ENCODE measurements around the gene PDK3.
A peak's percentile ranks its signal among the peaks of the same experiment; 100 is the strongest.

Gene PDK3

GRCh38 chrX:24464836-24465531, at the start of gene PDK3:
TSS of gene PDK3 (plus strand) at chrX:24465286. CDS start at chrX:24465456, 170 bp downstream.
- peak; percentile 69 to 78 for DNase-seq (ENCODE audit: low read depth in 2 of 2)

- no peak for DNase-seq (ENCODE audit: low read depth in 2 of 2)
Measured at GRCh38 chrX:24415921-24416320, 49.2 kb upstream of the PDK3 start.

GRCh38 chrX:24423960-24424359, 41.1 kb upstream of the PDK3 start:
- DNase-seq (ENCODE audit: low read depth in 2 of 2): no peak

DNA sequence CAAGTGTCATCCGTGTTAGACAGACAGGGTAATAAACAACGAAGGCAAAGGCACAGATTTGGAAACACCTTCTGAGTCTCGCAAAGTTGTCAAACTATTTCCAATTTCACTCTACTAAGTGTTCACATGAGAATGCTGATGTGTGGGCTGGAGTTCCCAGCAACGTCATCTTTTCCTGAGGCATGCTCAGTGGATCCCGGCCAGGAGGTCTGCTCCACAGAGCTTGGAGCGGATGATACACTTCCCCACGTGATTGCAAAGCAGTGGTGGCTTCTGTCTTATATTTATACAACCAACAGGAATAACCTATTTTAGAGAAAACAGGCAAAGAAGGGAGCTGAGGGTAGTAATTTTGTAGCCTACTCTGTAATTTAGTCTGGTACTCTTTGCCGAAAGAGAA, 40.1 kb upstream of the PDK3 start:
- DNase-seq (ENCODE audit: low read depth in 2 of 2): no peak

- DNase-seq (ENCODE audit: low read depth in 2 of 2): no peak
Measured at GRCh38 chrX:24425806-24426205, 39.3 kb upstream of the PDK3 start.

- DNase-seq (ENCODE audit: low read depth in 2 of 2): no peak
Measured at GRCh38 chrX:24426340-24426913, 38.7 kb upstream of the PDK3 start.

DNA sequence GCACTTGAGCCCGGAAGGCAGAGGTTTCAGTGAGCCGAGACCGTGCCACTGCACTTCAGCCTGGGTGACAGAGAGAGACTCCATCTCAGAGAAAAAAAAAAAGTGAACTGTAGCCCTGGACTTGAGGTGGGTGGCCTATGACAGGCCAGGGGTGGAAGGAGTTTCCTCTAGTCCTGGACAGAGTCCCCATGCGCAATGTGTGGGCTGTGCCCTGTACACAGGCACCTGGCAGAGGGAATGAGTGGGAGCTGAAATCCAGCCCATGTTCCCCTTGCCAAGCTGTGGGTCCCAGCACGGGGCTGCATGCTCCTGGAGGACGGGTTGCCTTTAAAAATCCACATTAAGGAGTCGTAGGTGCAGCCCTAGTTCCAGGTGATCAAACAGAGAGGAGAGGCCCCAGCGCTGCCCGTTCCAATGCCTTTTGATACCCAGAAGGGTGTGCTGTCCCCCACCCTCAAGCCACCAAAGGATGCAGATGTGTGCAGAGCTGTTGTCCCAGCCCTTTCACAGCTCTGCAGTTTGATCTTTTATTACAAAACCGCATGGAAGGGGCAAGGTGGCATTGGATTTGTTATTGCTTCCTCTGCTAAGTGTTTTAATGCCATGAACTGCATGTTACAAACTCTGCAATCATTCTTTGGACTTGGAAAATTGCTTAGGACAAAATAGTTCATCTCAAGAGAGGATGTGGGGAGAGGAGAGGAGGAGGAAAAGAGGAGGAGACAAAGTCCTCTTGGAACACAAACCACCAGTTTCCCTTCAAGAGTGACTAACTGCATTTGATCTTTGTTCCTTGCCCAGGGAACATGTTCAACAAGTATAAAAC, 38.0 kb upstream of the PDK3 start:
- DNase-seq (ENCODE audit: low read depth in 2 of 2): no peak

DNA sequence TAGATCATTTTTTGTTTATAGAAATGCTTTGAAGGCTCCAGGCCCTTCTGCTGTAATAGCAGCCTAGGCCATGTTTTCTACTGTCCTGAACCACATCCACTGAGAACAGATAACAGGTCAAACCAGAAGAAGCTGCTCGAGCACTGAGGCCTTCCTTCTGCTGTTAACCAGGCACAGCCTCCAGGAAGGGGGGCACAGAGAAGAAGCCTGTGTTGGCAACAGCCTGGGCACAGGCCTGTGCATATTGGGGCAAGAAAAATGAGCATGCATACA, 37.4 kb upstream of the PDK3 start:
- DNase-seq (ENCODE audit: low read depth in 2 of 2): no peak

- DNase-seq (ENCODE audit: low read depth in 2 of 2): no peak
Measured at GRCh38 chrX:24428516-24428915, 36.6 kb upstream of the PDK3 start.

- no peak for DNase-seq (ENCODE audit: low read depth in 2 of 2)
Measured at GRCh38 chrX:24435060-24435459, 30.0 kb upstream of the PDK3 start.

- no peak for DNase-seq (ENCODE audit: low read depth in 2 of 2)
Measured at GRCh38 chrX:24443918-24444317, 21.2 kb upstream of the PDK3 start.

DNA sequence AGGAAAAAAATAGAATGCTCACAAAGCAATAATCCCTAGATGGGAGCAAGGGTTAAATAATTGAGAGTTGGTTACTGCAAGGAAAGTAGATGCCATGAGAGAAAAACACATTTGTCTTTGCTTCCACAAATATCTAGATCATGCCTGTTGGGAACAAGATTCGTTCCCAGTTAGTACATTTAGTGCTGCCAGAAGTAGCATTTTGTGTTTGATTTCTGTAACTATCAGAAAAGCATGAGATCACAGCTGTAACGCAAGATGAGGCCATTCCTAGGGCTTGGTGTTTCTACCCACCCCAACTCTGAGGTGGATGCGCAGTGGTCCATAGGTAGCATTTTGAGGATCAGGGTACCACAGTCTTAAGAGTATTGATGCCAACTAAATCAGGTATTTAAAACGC, 20.4 kb upstream of the PDK3 start:
- no peak for DNase-seq (ENCODE audit: low read depth in 2 of 2)

GRCh38 chrX:24448762-24449250, 16.3 kb upstream of the PDK3 start:
- no peak for DNase-seq (ENCODE audit: low read depth in 2 of 2)

DNA sequence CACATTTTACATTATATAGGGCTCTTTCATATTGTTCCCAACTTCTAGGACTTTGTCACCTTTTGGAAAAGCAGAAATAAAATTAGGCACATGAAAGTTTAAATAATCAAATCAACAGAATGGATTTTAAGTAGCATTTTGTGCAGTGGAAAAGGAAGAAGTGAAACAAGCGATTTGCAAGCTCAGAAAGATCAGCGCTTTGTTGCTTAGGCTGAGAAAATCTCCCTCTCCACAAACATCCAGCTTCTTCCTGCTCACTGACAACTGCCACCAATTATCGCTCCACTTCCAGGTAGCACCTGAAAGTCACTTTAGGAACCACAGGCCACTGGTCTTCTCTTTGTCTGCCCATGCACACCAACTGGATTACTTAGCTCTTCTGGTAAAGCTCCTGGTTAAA, 2.0 kb upstream of the PDK3 start:
- no peak for DNase-seq (ENCODE audit: low read depth in 2 of 2)

DNA sequence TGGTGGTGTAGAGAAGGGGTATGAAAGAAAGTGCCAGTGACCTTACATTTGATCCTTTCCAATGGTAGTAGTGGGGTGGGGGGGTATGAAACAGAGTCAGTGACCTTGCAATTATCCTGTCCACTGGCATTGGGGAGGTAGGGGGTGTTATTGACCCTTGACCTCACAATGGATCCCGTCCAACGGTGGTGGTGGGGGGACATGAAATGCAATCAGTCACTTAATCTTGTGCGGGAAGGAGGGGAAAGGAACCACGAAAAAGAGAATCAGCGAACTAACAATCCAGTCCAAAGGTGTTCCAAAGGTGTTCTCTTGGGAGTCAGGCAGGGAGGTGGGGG, 619 bp upstream of the PDK3 start:
- no peak for DNase-seq (ENCODE audit: low read depth in 2 of 2)

DNA sequence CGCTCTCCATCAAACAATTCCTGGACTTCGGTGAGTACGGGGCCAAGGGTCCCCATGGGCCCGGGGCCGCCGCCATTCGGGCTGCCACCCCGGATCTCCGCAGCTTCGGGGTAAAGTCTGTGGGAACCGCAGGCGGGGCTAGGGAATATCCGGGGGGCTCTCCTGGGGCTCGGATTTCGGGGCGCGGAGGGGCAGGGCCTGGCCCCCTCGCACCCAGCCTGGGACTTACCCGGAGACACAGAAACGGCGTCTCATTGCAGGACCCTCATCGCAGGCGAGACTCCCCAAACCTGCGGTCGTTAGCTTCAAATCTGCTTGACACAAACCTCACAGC, 413 bp downstream of the PDK3 start:
- peak in 1 of 2 donors; percentile 3 for DNase-seq (ENCODE audit: low read depth in 2 of 2)

DNA sequence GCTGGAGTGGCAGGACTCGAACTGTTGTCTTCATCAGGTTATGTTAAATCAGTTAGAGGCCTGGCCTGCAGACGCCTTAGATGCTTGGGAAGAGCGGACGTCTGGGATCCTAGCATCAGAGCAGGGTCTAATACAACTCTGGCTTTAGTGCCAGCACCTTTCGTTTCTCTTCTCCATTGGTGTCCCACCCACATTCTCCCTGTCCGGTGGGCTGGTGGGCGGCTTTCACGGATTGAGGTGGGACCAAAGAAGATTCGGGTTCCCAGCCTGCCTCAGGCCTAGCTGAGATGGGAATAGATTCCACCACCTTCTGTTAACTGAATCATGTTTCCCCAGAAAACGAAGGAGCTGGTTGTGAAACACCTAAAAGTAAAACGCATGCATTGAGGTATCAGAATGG, 939 bp downstream of the PDK3 start:
- no peak for DNase-seq (ENCODE audit: low read depth in 2 of 2)

GRCh38 chrX:24468245-24468644, 3.2 kb downstream of the PDK3 start:
- no peak for DNase-seq (ENCODE audit: low read depth in 2 of 2)

GRCh38 chrX:24471808-24472207, 6.7 kb downstream of the PDK3 start:
- no peak for DNase-seq (ENCODE audit: low read depth in 2 of 2)

DNA sequence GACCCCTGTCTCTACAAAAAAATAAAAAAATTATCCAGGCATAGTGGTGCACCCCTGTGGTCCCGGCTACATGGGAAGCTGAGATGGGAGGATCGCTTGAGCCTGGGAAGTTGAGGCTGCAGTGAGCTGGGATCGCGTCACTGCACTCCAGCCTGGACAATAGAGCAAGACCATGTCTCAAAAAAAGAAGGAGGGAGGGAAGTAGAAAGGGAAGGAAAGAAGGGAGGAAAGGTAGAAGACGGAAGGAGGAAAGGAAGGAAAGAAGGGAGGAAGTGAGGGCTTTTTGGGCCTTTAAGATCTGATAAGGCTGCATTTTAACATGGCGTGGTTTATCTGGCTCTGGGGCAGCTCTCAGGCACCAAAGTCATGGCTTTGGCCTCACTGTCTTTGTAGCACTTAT, 10.4 kb downstream of the PDK3 start:
- DNase-seq (ENCODE audit: low read depth in 2 of 2): no peak

DNA sequence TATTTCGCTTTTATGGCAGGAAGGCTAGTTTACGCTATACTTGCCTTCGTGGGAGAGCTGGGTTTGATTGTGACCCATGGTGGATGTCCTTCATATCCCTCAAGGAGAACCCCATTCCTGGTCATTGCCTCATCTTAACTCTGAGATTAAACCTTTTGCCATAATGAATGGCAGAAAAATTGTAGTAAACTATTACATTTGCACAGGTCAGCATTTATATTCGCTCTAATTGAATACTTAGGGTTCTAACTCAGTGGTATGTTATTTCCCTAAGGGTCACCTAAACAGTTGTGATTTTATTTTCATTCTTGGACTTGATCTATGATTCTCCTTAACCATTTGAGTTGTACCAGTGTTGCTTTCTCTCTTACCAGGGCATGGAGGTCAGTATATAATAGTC, 13.4 kb downstream of the PDK3 start:
- no peak for DNase-seq (ENCODE audit: low read depth in 2 of 2)

DNA sequence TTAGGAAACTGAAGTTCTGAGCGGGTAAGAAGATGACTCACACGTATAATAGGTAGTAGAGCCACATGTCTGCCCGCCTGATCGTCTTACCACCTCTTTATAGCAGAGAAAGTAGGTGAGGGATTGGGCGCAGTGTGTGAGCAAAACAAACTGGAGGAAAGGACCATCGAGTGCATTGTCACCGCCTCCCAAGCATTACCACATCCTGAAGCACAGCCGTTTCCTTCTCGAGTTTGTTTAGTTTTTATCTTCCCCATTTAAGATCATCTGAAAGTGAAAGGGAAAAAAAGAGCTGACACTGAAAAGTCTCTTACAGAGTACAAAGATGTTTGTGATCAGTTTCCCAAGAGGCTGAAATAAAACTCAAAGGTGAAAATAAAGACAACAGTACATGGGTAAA, 14.8 kb downstream of the PDK3 start:
- peak; percentile 20 to 56 for DNase-seq (ENCODE audit: low read depth in 2 of 2)

GRCh38 chrX:24480400-24480865, 15.3 kb downstream of the PDK3 start:
- DNase-seq (ENCODE audit: low read depth in 2 of 2): no peak

Measured in stimulated activated CD4-positive, alpha-beta T cell treated with anti-CD3 and anti-CD28 coated beads, Interleukin-4, amount 100 ng/mL, for 48 hours (primary cell).